GM23338 (cell line): ENCODE measurements around the gene HMGCLL1. TPM values are rescaled to one million over a fixed set of nuclear protein-coding genes. Genes with fewer than 3 reads are reported as not detected.

Source experiments
- ATAC-seq: fragments of 200-7000 bp; cut with Tn5 transposase; 3 replicates; pipeline ENCODE4 v1.9.1; 2020
- DNase-seq: peaks from one replicate; pipeline ENCODE4 v3.0.0-alpha.2; 2015; ENCODE audit warnings: low spot score
- H2AFZ ChIP-seq: fragments of 200-600 bp; sonication (generic); 2 replicates; pipeline ENCODE4 v1.8.0; 2016; ENCODE audit warnings: antibody characterized with exemption, mild to moderate bottlenecking, moderate library complexity
- H3F3A ChIP-seq: fragments of 200-600 bp; sonication (generic); replicated peaks from 2 replicates; pipeline ENCODE4 v1.8.0; 2017; ENCODE audit warnings: antibody characterized with exemption, mixed run types, low read depth
- H3K27ac ChIP-seq: fragments of 200-600 bp; sonication (generic); 2 replicates; pipeline ENCODE4 v1.6.1; 2016; ENCODE audit warnings: low read depth
- H3K27me3 ChIP-seq: fragments of 200-600 bp; sonication (generic); 2 replicates; pipeline ENCODE4 v1.8.0; 2016; ENCODE audit warnings: mild to moderate bottlenecking, mixed run types, moderate library complexity; ENCODE audit not compliant: insufficient read depth
- H3K36me3 ChIP-seq: fragments of 200-600 bp; sonication (generic); 2 replicates; pipeline ENCODE4 v1.8.0; 2016; ENCODE audit warnings: mild to moderate bottlenecking; ENCODE audit not compliant: insufficient read depth
- H3K4me1 ChIP-seq: fragments of 200-600 bp; sonication (generic); 2 replicates; pipeline ENCODE4 v1.8.0; 2016; ENCODE audit warnings: mild to moderate bottlenecking, moderate library complexity; ENCODE audit not compliant: insufficient read depth
- H3K4me2 ChIP-seq: fragments of 200-600 bp; sonication (generic); 2 replicates; pipeline ENCODE4 v1.7.1; 2017; ENCODE audit warnings: mixed run types
- H3K4me3 ChIP-seq: fragments of 200-600 bp; sonication (generic); 2 replicates; pipeline ENCODE4 v1.6.1; 2016; ENCODE audit warnings: mixed run types
- H3K79me2 ChIP-seq: fragments of 200-600 bp; sonication (generic); replicated peaks from 2 replicates; pipeline ENCODE4 v1.8.0; 2017; ENCODE audit warnings: mild to moderate bottlenecking; ENCODE audit not compliant: insufficient read depth
- H3K9me2 ChIP-seq: fragments of 200-600 bp; sonication (generic); 2 replicates; pipeline ENCODE4 v1.8.0; 2017; ENCODE audit not compliant: insufficient read depth
- H4K20me1 ChIP-seq: fragments of 200-600 bp; sonication (generic); replicated peaks from 2 replicates; pipeline ENCODE4 v1.8.0; 2017; ENCODE audit warnings: mild to moderate bottlenecking; ENCODE audit not compliant: insufficient read depth
- H3K27ac Mint-ChIP-seq: 2 replicates; pipeline ENCODE4 v1.8.0; 2020; ENCODE audit warnings: inconsistent platforms, mild to moderate bottlenecking, moderate library complexity, mixed read lengths
- H3K27me3 Mint-ChIP-seq: 3 replicates; pipeline ENCODE4 v1.8.0; 2022; ENCODE audit warnings: low read depth, mild to moderate bottlenecking, moderate library complexity, mixed read lengths, inconsistent platforms; ENCODE audit not compliant: insufficient read depth, poor library complexity
- H3K36me3 Mint-ChIP-seq: 3 replicates; pipeline ENCODE4 v1.8.0; 2021; ENCODE audit warnings: low read depth, mild to moderate bottlenecking, inconsistent platforms, moderate library complexity, mixed read lengths
- H3K4me1 Mint-ChIP-seq: 3 replicates; pipeline ENCODE4 v1.8.0; 2020; ENCODE audit warnings: mild to moderate bottlenecking, inconsistent platforms, mixed read lengths
- H3K4me3 Mint-ChIP-seq: 3 replicates; pipeline ENCODE4 v1.8.0; 2021; ENCODE audit warnings: moderate library complexity, mild to moderate bottlenecking, inconsistent platforms, mixed read lengths
- H3K9me3 Mint-ChIP-seq: 3 replicates; pipeline ENCODE4 v1.8.0; 2020; ENCODE audit warnings: moderate library complexity, mild to moderate bottlenecking, inconsistent platforms, mixed read lengths
- CTCF ChIP-seq, 2 experiments: fragments of 200-600 bp in 1 of 2; sonication (generic) in 1 of 2; conservative IDR thresholded peaks; 2 replicates each; pipeline versions ENCODE4 v1.5.1 to v1.6.1; 2016 to 2017; ENCODE audit warnings: antibody characterized with exemption in 2 of 2, low read depth in 2 of 2, mild to moderate bottlenecking in 2 of 2, moderate library complexity in 1 of 2
- EZH2 ChIP-seq: fragments of 200-600 bp; sonication (generic); IDR thresholded peaks from one replicate; pipeline ENCODE4 v1.8.0; 2017; ENCODE audit warnings: antibody characterized with exemption, mild to moderate bottlenecking, low read depth; ENCODE audit not compliant: unreplicated experiment
- EZH2phosphoT487 ChIP-seq: fragments of 200-600 bp; sonication (generic); IDR thresholded peaks from one replicate; pipeline ENCODE4 v1.8.1; 2018; ENCODE audit warnings: antibody characterized with exemption; ENCODE audit not compliant: unreplicated experiment
- JUNB ChIP-seq: IDR thresholded peaks from one replicate; pipeline ENCODE4 v1.6.1; 2016; ENCODE audit warnings: antibody characterized with exemption; ENCODE audit not compliant: unreplicated experiment
- REST ChIP-seq: IDR thresholded peaks from one replicate; pipeline ENCODE4 v1.6.1; 2018; ENCODE audit warnings: antibody characterized with exemption; ENCODE audit not compliant: unreplicated experiment
- STAT1 ChIP-seq: IDR thresholded peaks from one replicate; pipeline ENCODE4 v1.6.1; 2016; ENCODE audit warnings: antibody characterized with exemption; ENCODE audit not compliant: unreplicated experiment
- ZNF114 ChIP-seq: fragments of 250-450 bp; sonication (Bioruptor Pico); IDR thresholded peaks from 2 replicates; pipeline ENCODE4 v1.5.0; 2020; ENCODE audit warnings: mild to moderate bottlenecking, moderate library complexity
- polyA plus RNA-seq: library from polyadenylated mRNA; unstranded; fragments of >200 nt; fragmentation: Nextera tagmentation; extraction: Ambion mirVana; gene quantifications from 2 replicates; pipeline ENCODE4 v1.2.1, GENCODE V29; 2016
- total RNA-seq: library from RNA; depleted of rRNA; stranded (reverse); fragments of >200 nt; shearing (Covaris generic); gene quantifications from 2 replicates; pipeline ENCODE4 v1.2.3, GENCODE V29; 2014

The HMGCLL1 gene
- total and polyA plus RNA-seq, 2 experiments from 2014 or later = 0.24 TPM; not detected in 1

- no peaks in the 10 kb centered on the region for H3K27me3 ChIP-seq
- H3K4me1 ChIP-seq = no peaks in the 10 kb centered on the region
- Mint-ChIP-seq H3K4me3 (no peak overlapping the region), H3K9me3 (no peaks in the 10 kb centered on the region), H3K27ac (no peak overlapping the region), H3K36me3 (no peaks in the 10 kb centered on the region), H3K27me3 (no peaks in the 10 kb centered on the region), H3K4me1 (no peaks in the 10 kb centered on the region)
- H3K79me2 ChIP-seq = no peaks in the 10 kb centered on the region
- no peak overlapping the region for H2AFZ ChIP-seq
- no peak overlapping the region for H3K27ac ChIP-seq
- H3K4me3 ChIP-seq = no peak overlapping the region
- no peak overlapping the region for H3K4me2 ChIP-seq
- no peaks in the 10 kb centered on the region for H4K20me1 ChIP-seq
- DNase-seq (no peak), ATAC-seq (no peak)
- no peaks in the 10 kb centered on the region for H3K36me3 ChIP-seq
- TF ChIP-seq JUNB (no peak), ZNF114 (CRISPR knock-in tag) (no peak), CTCF (conservative IDR thresholded peaks at IDR 0.05; ENCODE audit: low read depth in 2 of 2) (no peak)
- no peaks in the 10 kb centered on the region for H3F3A ChIP-seq
- no peaks in the 10 kb centered on the region for H3K9me2 ChIP-seq
These were observed 181.0 kb downstream of the HMGCLL1 start for GRCh38 chr6:55397986-55398385.

- DNase-seq (no peak), ATAC-seq (no peak)
- H3K4me2 ChIP-seq = no peak overlapping the region
- H3K9me2 ChIP-seq = no peaks in the 10 kb centered on the region
- Mint-ChIP-seq H3K27me3 (peaks cover 2% of the 10 kb centered on the region), H3K4me3 (no peak overlapping the region), H3K4me1 (no peaks in the 10 kb centered on the region), H3K9me3 (no peaks in the 10 kb centered on the region), H3K27ac (no peak overlapping the region), H3K36me3 (no peaks in the 10 kb centered on the region)
- no peaks in the 10 kb centered on the region for H3K27me3 ChIP-seq
- H4K20me1 ChIP-seq = no peaks in the 10 kb centered on the region
- H3K36me3 ChIP-seq = no peaks in the 10 kb centered on the region
- no peak overlapping the region for H2AFZ ChIP-seq
- H3K79me2 ChIP-seq = no peaks in the 10 kb centered on the region
- TF ChIP-seq REST (no peak), STAT1 (no peak), EZH2 (no peak), EZH2phosphoT487 (no peak)
- no peak overlapping the region for H3K27ac ChIP-seq
- no peaks in the 10 kb centered on the region for H3K4me1 ChIP-seq
- no peak overlapping the region for H3K4me3 ChIP-seq
- no peaks in the 10 kb centered on the region for H3F3A ChIP-seq
These were observed 183.1 kb downstream of the HMGCLL1 start for GRCh38 chr6:55395871-55396270.
